A673 (cell line): ENCODE measurements around the gene TENT5A. TPM values are rescaled to one million over a fixed set of nuclear protein-coding genes. Genes with fewer than 3 reads are reported as not detected.

Experiments
- BruUV-seq: library from RNA; stranded (reverse); fragments of 400-500 nt; replicated peaks from 2 replicates; lab custom pipeline; 2021; lab: Mats Ljungman, UMichigan
- CTCF ChIA-PET: fragments of 300-600 bp; sonication (Branson Sonifier 250); formaldehyde crosslinking; loops from one replicate; lab custom pipeline; 2022; ENCODE audit warnings: antibody characterized with exemption; lab: Charles Lee
- POLR2A ChIA-PET: fragments of 300-600 bp; sonication (Branson Sonifier 250); formaldehyde crosslinking; loops from one replicate; lab custom pipeline; 2022; ENCODE audit warnings: antibody characterized with exemption; ENCODE audit not compliant: low non-redundant PET; lab: Charles Lee
- DNase-seq: peaks from one replicate; pipeline ENCODE4 v3.0.0-alpha.2; 2015; ENCODE audit warnings: low spot score
- H3K27ac ChIP-seq: fragments of 200-600 bp; sonication (generic); 2 replicates; pipeline ENCODE4 v1.5.1; 2016; ENCODE audit warnings: mixed run types, low read depth, mild to moderate bottlenecking, mixed read lengths, antibody characterized with exemption, low read length; ENCODE audit not compliant: poor library complexity, severe bottlenecking
- H3K27me3 ChIP-seq: fragments of 200-600 bp; sonication (generic); replicated peaks from 2 replicates; pipeline ENCODE4 v1.6.1; 2017; ENCODE audit warnings: mixed run types, low read depth, mild to moderate bottlenecking, mixed read lengths, antibody characterized with exemption, low read length; ENCODE audit not compliant: insufficient read depth, poor library complexity
- H3K36me3 ChIP-seq: fragments of 200-600 bp; sonication (generic); 2 replicates; pipeline ENCODE4 v1.6.1; 2016; ENCODE audit warnings: mixed run types, mild to moderate bottlenecking, mixed read lengths, antibody characterized with exemption, low read length; ENCODE audit not compliant: insufficient read depth, poor library complexity, severe bottlenecking
- H3K4me1 ChIP-seq: fragments of 200-600 bp; sonication (generic); 2 replicates; pipeline ENCODE4 v1.6.1; 2017; ENCODE audit warnings: mixed run types, mild to moderate bottlenecking, mixed read lengths, antibody characterized with exemption, low read length; ENCODE audit not compliant: insufficient read depth, poor library complexity, severe bottlenecking
- H3K4me3 ChIP-seq: fragments of 200-600 bp; sonication (generic); 2 replicates; pipeline ENCODE4 v1.5.1; 2016; ENCODE audit warnings: low read depth, mixed run types, mild to moderate bottlenecking, mixed read lengths, low read length; ENCODE audit not compliant: poor library complexity, severe bottlenecking
- H3K9me3 ChIP-seq: fragments of 200-600 bp; sonication (generic); 2 replicates; pipeline ENCODE4 v1.6.1; 2016; ENCODE audit warnings: mixed run types, low read depth, mild to moderate bottlenecking, mixed read lengths, antibody characterized with exemption, low read length; ENCODE audit not compliant: poor library complexity, severe bottlenecking
- CTCF ChIP-seq: fragments of 300-800, 200-600 bp; sonication (generic); conservative IDR thresholded peaks from 2 replicates; pipeline ENCODE4 v1.5.1; 2017; ENCODE audit warnings: low read depth, mild to moderate bottlenecking, antibody characterized with exemption, low read length, moderate library complexity, mixed read lengths
- EZH2 ChIP-seq: fragments of 200-600 bp; sonication (generic); IDR thresholded peaks from 2 replicates; pipeline ENCODE4 v1.6.1; 2017; ENCODE audit warnings: borderline replicate concordance, low read depth, mild to moderate bottlenecking, mixed read lengths, antibody characterized with exemption, low read length; ENCODE audit not compliant: poor library complexity, severe bottlenecking
- intact Hi-C: fragments of 100-400 bp; cut with micrococcal nuclease; formaldehyde crosslinking; loops from one replicate; pipeline ENCODE4 v1.10.0; 2022; ENCODE audit not compliant: unreplicated experiment
- total RNA-seq: library from RNA; stranded (reverse); gene quantifications from 2 replicates; pipeline ENCODE4 v1.2.3, GENCODE V29; 2021

TENT5A gene
- total RNA-seq, 1 experiment from 2014 or later, result 37.1 TPM

- TF ChIP-seq CTCF (no peak), EZH2 (no peak)
- Histone ChIP-seq H3K4me1 (no peaks in the 10 kb centered on the region), H3K27me3 (no peaks in the 10 kb centered on the region), H3K4me3 (no peak overlapping the region), H3K27ac (no peak overlapping the region), H3K9me3 (no peaks in the 10 kb centered on the region), H3K36me3 (no peaks in the 10 kb centered on the region)
- ChIA-PET CTCF (no interaction called here), POLR2A (no interaction called here)
- no TSS peak for BruUV-seq
- intact Hi-C loops, result no loop called here
- no peak for DNase-seq
Measured at GRCh38 chr6:81727876-81728517, 24.5 kb downstream of the TENT5A start.

GRCh38 chr6:81725127-81725526 is 27.4 kb downstream of the TENT5A start:
- Histone ChIP-seq H3K4me1 (no peaks in the 10 kb centered on the region), H3K9me3 (no peaks in the 10 kb centered on the region), H3K27ac (no peak overlapping the region), H3K27me3 (no peaks in the 10 kb centered on the region), H3K36me3 (no peaks in the 10 kb centered on the region), H3K4me3 (no peak overlapping the region)
- BruUV-seq, result no TSS peak
- DNase-seq, result no peak
- intact Hi-C loops, result no loop called here
- CTCF ChIA-PET, result no interaction called here
- POLR2A ChIA-PET, result no interaction called here
- TF ChIP-seq EZH2, result no peak
- no peak for TF ChIP-seq CTCF

GRCh38 chr6:81722506-81723223 is 29.8 kb downstream of the TENT5A start:
- no peak for TF ChIP-seq EZH2
- TF ChIP-seq CTCF, result no peak
- intact Hi-C loops, result no loop called here
- ChIA-PET POLR2A (no interaction called here), CTCF (no interaction called here)
- no peaks in the 10 kb centered on the region for H3K4me1 ChIP-seq
- H3K27ac ChIP-seq, result no peak overlapping the region
- no peaks in the 10 kb centered on the region for H3K36me3 ChIP-seq
- no peak for DNase-seq
- no peaks in the 10 kb centered on the region for H3K27me3 ChIP-seq
- no TSS peak for BruUV-seq
- no peak overlapping the region for H3K4me3 ChIP-seq
- H3K9me3 ChIP-seq, result no peaks in the 10 kb centered on the region
